Stimulated activated CD4-positive, alpha-beta T cell treated with anti-CD3 and anti-CD28 coated beads, Interleukin-1b, Interleukin-23, amount 100 ng/mL, for 1 hour (primary cell): ENCODE measurements around the gene GPR12.

Source experiments
- DNase-seq, 2 donors: peaks; one replicate each; pipeline ENCODE4 v3.0.0-alpha.2; 2020; ENCODE audit warnings: low read depth in 2 of 2

The GPR12 gene

GRCh38 chr13:26759907-26760831 is at the start of gene GPR12:
Gene GPR12 (minus strand): TSS chr13:26760786. CDS start chr13:26759827, 959 bp downstream.
- DNase-seq: no peak

GRCh38 chr13:26810095-26810494 is 49.5 kb upstream of the GPR12 start:
- DNase-seq: no peak

GRCh38 chr13:26806891-26807290 is 46.3 kb upstream of the GPR12 start:
- no peak for DNase-seq

- DNase-seq: no peak
These were observed 27.4 kb upstream of the GPR12 start for GRCh38 chr13:26787961-26788360.

GRCh38 chr13:26786651-26787295 is 26.2 kb upstream of the GPR12 start:
- DNase-seq: no peak

GRCh38 chr13:26785838-26786630 is 25.4 kb upstream of the GPR12 start:
- DNase-seq: peak in 1 of 2 donors; percentile 10

- DNase-seq: no peak
These were observed 24.4 kb upstream of the GPR12 start for GRCh38 chr13:26784704-26785639.

GRCh38 chr13:26780411-26780810 is 19.8 kb upstream of the GPR12 start:
- DNase-seq: no peak

- no peak for DNase-seq
These were observed 18.7 kb upstream of the GPR12 start for GRCh38 chr13:26779321-26779720.

GRCh38 chr13:26772531-26772930 is 11.9 kb upstream of the GPR12 start:
- DNase-seq: no peak

GRCh38 chr13:26771796-26772195 is 11.2 kb upstream of the GPR12 start:
- no peak for DNase-seq

GRCh38 chr13:26762745-26763345 is 2.3 kb upstream of the GPR12 start:
- no peak for DNase-seq

GRCh38 chr13:26760832-26761582 is 421 bp upstream of the GPR12 start:
- no peak for DNase-seq

- DNase-seq: no peak
These were observed 1.2 kb downstream of the GPR12 start for GRCh38 chr13:26759249-26759906.

GRCh38 chr13:26758496-26759157 is 2.0 kb downstream of the GPR12 start:
- DNase-seq: no peak

GRCh38 chr13:26756961-26757360 is 3.6 kb downstream of the GPR12 start:
- DNase-seq: no peak

- DNase-seq: no peak
These were observed 7.9 kb downstream of the GPR12 start for GRCh38 chr13:26752671-26753070.

- no peak for DNase-seq
These were observed 10.7 kb downstream of the GPR12 start for GRCh38 chr13:26749905-26750304.

GRCh38 chr13:26749285-26749684 is 11.3 kb downstream of the GPR12 start:
- DNase-seq: no peak
